Kidney capillary endothelial cell (primary cell): Measurements from ENCODE around the gene PRELID1.
A peak's percentile ranks its signal among the peaks of the same experiment; 100 is the strongest.
"Not testable (repeated sequence)": the region's sequence is repeated elsewhere in the genome, so short reads cannot be mapped to it uniquely, and the experiment has no call there.

ENCODE experiments used
- DNase-seq: peaks from one replicate; pipeline ENCODE4 v3.0.0-alpha.2; 2018; ENCODE audit warnings: low spot score

Gene PRELID1

GRCh38 chr5:177336603-177337494 lies 33.2 kb downstream of the PRELID1 start:
- no peak for DNase-seq

DNA sequence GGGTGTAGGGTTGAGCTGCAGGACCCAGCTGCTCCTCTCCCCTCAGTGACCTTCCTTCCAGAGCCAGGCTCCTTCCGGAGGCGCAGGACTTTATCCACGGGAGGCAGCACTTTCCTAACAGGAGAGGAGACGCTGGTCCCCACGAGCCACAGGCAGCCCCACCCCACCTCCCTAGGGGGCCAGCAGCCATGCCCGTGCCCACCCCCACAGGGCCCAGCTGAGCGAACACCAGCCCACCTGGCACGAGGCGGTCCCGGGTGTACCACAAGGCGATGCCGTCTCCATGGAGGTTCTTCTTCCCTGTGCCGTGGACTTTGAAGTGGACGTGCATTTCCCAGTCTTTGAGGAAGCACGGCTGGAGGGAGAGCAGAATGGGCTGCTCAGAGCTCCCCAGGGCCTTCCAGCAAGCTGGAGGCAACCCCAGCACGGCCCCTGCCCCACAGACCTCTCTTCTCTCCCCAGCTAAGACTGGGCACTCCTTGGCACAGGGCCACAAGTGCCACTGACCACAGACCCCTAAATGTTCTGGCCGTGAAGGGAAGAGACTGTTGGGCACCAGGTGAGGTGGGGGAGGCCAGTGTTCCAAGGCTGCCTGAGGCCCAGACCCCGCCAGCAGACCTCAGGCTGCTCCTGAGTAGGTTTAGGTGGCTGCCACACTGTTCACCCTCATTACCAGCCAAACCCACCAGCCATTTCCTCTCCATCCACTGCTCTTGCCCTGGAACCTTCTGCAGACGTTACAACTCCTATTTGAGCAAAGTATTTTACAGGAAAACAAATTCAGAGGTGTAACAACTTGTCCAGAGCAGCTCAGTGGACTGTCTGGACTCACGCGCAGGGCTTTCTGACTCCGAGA lies 34.9 kb downstream of the PRELID1 start:
- no peak for DNase-seq

GRCh38 chr5:177339107-177339638 lies 35.6 kb downstream of the PRELID1 start:
- DNase-seq: peak; percentile 46

- DNase-seq: not testable (repeated sequence)
Observed at GRCh38 chr5:177343000-177343399, 39.4 kb downstream of the PRELID1 start.

GRCh38 chr5:177343777-177344176 lies 40.2 kb downstream of the PRELID1 start:
- DNase-seq: no peak

DNA sequence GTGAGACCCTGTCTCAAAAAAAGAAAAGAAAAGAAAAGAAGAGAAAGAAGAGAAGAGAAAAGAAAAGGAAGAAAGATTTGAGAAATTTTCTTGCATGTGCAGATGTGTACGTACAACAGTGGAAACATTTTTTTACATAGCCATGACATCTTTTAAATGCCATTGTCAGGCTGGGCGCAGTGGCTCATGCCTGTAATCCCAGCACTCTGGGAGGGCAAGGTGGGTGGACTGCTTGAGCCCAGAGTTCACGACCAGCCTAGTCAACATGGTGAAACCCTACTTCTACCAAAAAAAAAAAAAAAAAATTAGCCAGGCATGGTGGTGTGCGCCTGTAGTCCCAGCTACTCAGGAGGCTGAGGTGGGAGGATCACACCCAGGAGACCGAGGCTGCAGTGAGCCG lies 41.3 kb downstream of the PRELID1 start:
- DNase-seq: no peak

DNA sequence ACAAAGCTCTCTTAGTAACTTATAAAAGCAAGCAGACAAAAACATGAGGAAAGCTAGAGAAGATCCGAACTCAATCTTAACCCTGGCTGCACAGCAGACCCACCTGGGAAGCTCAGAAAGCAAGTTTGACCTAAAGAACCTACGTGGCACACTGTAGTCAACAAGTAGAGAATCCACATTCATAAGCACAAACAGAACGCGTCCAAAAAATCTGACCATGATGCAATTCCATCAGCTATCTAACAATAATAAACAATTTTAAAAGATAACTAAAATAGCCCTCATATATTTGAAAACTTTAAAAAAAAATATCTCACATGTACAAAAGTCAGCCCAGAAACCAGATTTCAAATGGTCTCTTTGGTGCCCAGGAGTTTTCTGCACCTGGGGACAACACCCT lies 43.2 kb downstream of the PRELID1 start:
- no peak for DNase-seq

- DNase-seq: no peak
Observed at GRCh38 chr5:177347699-177348098, 44.1 kb downstream of the PRELID1 start.

GRCh38 chr5:177349362-177349647 lies 45.7 kb downstream of the PRELID1 start:
- DNase-seq: no peak

- no peak for DNase-seq
Observed at GRCh38 chr5:177349762-177350161, 46.2 kb downstream of the PRELID1 start.

DNA sequence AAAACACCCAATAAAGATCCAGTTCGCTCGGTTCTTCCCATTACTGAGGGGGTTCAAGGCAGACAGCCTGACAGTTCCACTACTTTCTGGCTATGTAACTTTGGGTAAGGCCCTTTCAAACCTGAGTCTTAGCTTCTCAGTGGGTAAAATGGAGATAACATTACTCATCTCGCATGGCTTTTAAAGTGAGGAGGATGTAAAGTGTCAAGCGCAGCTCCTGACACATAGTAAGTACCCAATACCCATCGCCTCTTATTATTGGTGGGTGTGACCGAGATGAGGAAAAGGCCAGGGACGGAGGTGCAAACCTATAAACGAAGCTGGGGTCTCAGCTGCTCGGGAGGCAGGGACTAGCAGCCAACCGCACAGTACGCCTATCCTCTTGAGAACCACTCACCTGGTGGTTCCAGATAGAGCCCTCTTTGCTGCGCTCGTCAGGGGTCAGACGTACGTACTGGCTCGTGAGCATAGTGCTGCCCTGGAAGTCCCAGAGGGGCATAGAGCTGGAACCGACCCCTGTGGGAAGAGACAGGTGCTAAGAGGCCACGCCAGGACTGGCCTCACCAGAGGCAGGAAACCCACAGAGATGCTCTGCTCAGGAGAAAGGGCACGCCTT lies 47.3 kb downstream of the PRELID1 start:
- no peak for DNase-seq

GRCh38 chr5:177351392-177352329 lies 48.1 kb downstream of the PRELID1 start, which contains the start of gene LMAN2:
LMAN2 (minus strand) TSS chr5:177351668; CDS start chr5:177351647, 21 bp downstream.
- DNase-seq: peak; percentile 93

GRCh38 chr5:177353093-177353492 lies 49.5 kb downstream of the PRELID1 start:
- DNase-seq: no peak

DNA sequence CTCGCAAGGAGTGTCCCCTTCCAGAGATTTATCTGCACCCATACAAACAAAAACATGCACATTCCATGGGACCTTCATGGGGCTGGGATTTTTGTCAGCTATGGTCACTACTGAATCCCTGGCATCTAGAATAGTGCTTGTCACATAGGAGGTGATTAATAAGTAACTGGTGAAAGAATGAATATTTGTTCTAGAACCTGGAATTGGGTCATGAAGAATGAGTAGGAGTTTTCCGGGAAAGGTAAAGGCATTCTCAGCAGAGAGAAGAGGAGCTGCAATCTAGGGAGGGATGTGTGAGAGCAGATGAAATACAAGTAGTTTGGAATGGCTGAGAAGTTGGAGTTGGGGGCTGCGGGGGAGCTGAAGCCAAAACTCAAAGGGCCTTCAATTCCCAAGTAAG lies 50.7 kb downstream of the PRELID1 start:
- DNase-seq: no peak

GRCh38 chr5:177354711-177355110 lies 51.1 kb downstream of the PRELID1 start:
- no peak for DNase-seq

- no peak for DNase-seq
Observed at GRCh38 chr5:177355162-177355867, 51.7 kb downstream of the PRELID1 start.

DNA sequence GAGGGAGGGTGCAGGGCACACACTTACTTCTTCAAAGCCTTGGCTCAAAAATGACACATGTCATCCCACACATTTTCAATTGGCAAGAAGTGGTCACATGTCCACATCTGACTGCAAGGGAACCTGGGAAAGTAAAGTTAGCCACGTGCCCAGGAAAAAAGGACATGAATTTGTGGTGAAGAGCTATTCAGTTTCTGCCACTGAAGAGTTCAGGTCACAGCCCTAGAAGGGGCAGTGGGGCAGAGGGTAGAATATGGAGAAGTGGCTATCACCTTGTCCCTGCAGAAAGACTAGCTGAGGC lies 52.2 kb downstream of the PRELID1 start:
- no peak for DNase-seq
